ENCODE measurements around the gene PTAFR. TPM values are rescaled to one million over a fixed set of nuclear protein-coding genes. Genes with fewer than 3 reads are reported as not detected.

The PTAFR gene
- polyA plus RNA-seq, 1 donor (not counting 4 experiments of a cell fraction or from before 2014, with no cell fraction given): 19.6 TPM

GRCh38 chr1:28126212-28126611 lies 50.3 kb downstream of the PTAFR start:
- Histone ChIP-seq H3K79me2 (ENCODE audit: control insufficient read depth, insufficient read depth, low read length) (no peaks in the 10 kb centered on the region), H3K9me1 (ENCODE audit: control insufficient read depth, extremely low read depth, insufficient read depth, low read length) (no peaks in the 10 kb centered on the region), H3K27ac (ENCODE audit: control insufficient read depth, insufficient read depth, low read length) (no peak overlapping the region), H3K36me3 (ENCODE audit: control insufficient read depth in 2 of 2, extremely low read depth in 1 of 2, insufficient read depth in 2 of 2, low read length in 2 of 2) (no peaks in the 10 kb centered on the region), H3K27me3 (ENCODE audit: control insufficient read depth, extremely low read depth, insufficient read depth, low read length) (no peaks in the 10 kb centered on the region), H3K4me1 (ENCODE audit: control insufficient read depth, extremely low read depth, insufficient read depth, low read length) (peaks cover 20% of the 10 kb centered on the region), H3K9ac (ENCODE audit: control insufficient read depth, extremely low read depth, insufficient read depth, low read length) (no peak overlapping the region), H2AFZ (ENCODE audit: control insufficient read depth, low read length) (no peak overlapping the region), H4K20me1 (ENCODE audit: control insufficient read depth, extremely low read depth, insufficient read depth, low read length) (no peaks in the 10 kb centered on the region), H3K4me2 (ENCODE audit: control insufficient read depth, extremely low read depth, insufficient read depth, low read depth, low read length) (no peak overlapping the region), H3K4me3 (ENCODE audit: control insufficient read depth in 2 of 3, extremely low read depth in 1 of 3, insufficient read depth in 2 of 3, low read depth in 1 of 3, low read length in 3 of 3) (no peak overlapping the region), H3K9me3 (ENCODE audit: control insufficient read depth, low read depth, low read length) (no peaks in the 10 kb centered on the region)
- DNase-seq (ENCODE audit: low read depth, low spot score) (no peak), FAIRE-seq (no peak)
- dilution Hi-C loops (cut with MboI; ENCODE audit: extremely low pct_ligation_motif_present, low sequenced_read_pairs): no loop called here
- TF ChIP-seq EZH2 (IDR thresholded peaks at IDR 0.05; ENCODE audit: low read length) (no peak), CTCF (optimal IDR thresholded peaks at IDR 0.05 in 1 of 3, IDR thresholded peaks at IDR 0.05 in 1 of 3, conservative IDR thresholded peaks at IDR 0.05 in 1 of 3; ENCODE audit: extremely low read depth in 1 of 3, insufficient read depth in 2 of 3, low read length in 3 of 3) (no peak)

- TF ChIP-seq CTCF (optimal IDR thresholded peaks at IDR 0.05 in 1 of 3, IDR thresholded peaks at IDR 0.05 in 1 of 3, conservative IDR thresholded peaks at IDR 0.05 in 1 of 3; ENCODE audit: extremely low read depth in 1 of 3, insufficient read depth in 2 of 3, low read length in 3 of 3) (no peak), EZH2 (IDR thresholded peaks at IDR 0.05; ENCODE audit: low read length) (no peak)
- FAIRE-seq (peak; percentile 74), DNase-seq (ENCODE audit: low read depth, low spot score) (no peak)
- Histone ChIP-seq H3K36me3 (ENCODE audit: control insufficient read depth in 2 of 2, extremely low read depth in 1 of 2, insufficient read depth in 2 of 2, low read length in 2 of 2) (no peaks in the 10 kb centered on the region), H3K27me3 (ENCODE audit: control insufficient read depth, extremely low read depth, insufficient read depth, low read length) (no peaks in the 10 kb centered on the region), H3K4me2 (ENCODE audit: control insufficient read depth, extremely low read depth, insufficient read depth, low read depth, low read length) (peak overlapping the region; percentile 1), H4K20me1 (ENCODE audit: control insufficient read depth, extremely low read depth, insufficient read depth, low read length) (no peaks in the 10 kb centered on the region), H3K27ac (ENCODE audit: control insufficient read depth, insufficient read depth, low read length) (no peak overlapping the region), H3K4me1 (ENCODE audit: control insufficient read depth, extremely low read depth, insufficient read depth, low read length) (peaks cover 8% of the 10 kb centered on the region), H3K9ac (ENCODE audit: control insufficient read depth, extremely low read depth, insufficient read depth, low read length) (no peak overlapping the region), H3K4me3 (ENCODE audit: control insufficient read depth in 2 of 3, extremely low read depth in 1 of 3, insufficient read depth in 2 of 3, low read depth in 1 of 3, low read length in 3 of 3) (no peak overlapping the region), H3K79me2 (ENCODE audit: control insufficient read depth, insufficient read depth, low read length) (no peaks in the 10 kb centered on the region), H3K9me3 (ENCODE audit: control insufficient read depth, low read depth, low read length) (no peaks in the 10 kb centered on the region), H2AFZ (ENCODE audit: control insufficient read depth, low read length) (peak overlapping the region; percentile 21), H3K9me1 (ENCODE audit: control insufficient read depth, extremely low read depth, insufficient read depth, low read length) (no peaks in the 10 kb centered on the region)
- dilution Hi-C loops (cut with MboI; ENCODE audit: extremely low pct_ligation_motif_present, low sequenced_read_pairs): no loop called here
These were observed 53.0 kb downstream of the PTAFR start for GRCh38 chr1:28123461-28123961.

Data from keratinocyte (primary cell).